Keratinocyte (primary cell): ENCODE data around the gene STIP1. TPM values are rescaled to one million over a fixed set of nuclear protein-coding genes. Genes with fewer than 3 reads are reported as not detected.
A peak's percentile ranks its signal among the peaks of the same experiment; 100 is the strongest.

Experiments
- DNase-seq: peaks from one replicate; pipeline ENCODE4 v3.0.0-alpha.2; 2011; ENCODE audit warnings: low read depth, missing footprints, low spot score
- FAIRE-seq: peaks from 2 replicates; lab custom pipeline; 2011; peaks lifted over from hg19 to GRCh38; lab: Jason Lieb, UNC
- H2AFZ ChIP-seq: 2 replicates; pipeline ENCODE4 v1.6.0; 2012; ENCODE audit warnings: low read length, control low read depth, inconsistent platforms; ENCODE audit not compliant: control insufficient read depth
- H3K27ac ChIP-seq: 2 replicates; pipeline ENCODE4 v1.5.1; 2011; ENCODE audit warnings: low read length; ENCODE audit not compliant: control insufficient read depth, insufficient read depth
- H3K27me3 ChIP-seq: 3 replicates; pipeline ENCODE4 v1.6.0; 2011; ENCODE audit warnings: low read length; ENCODE audit not compliant: control insufficient read depth, insufficient read depth; ENCODE audit errors: extremely low read depth
- H3K36me3 ChIP-seq, 2 experiments: 2 replicates in 1 of 2; 3 replicates in 1 of 2; pipeline ENCODE4 v1.5.1; 2011; ENCODE audit warnings: low read length in 2 of 2, mild to moderate bottlenecking in 1 of 2; ENCODE audit not compliant: control insufficient read depth in 2 of 2, insufficient read depth in 2 of 2; ENCODE audit errors: extremely low read depth in 1 of 2
- H3K4me1 ChIP-seq: 3 replicates; pipeline ENCODE4 v1.5.1; 2011; ENCODE audit warnings: low read length; ENCODE audit not compliant: control insufficient read depth, insufficient read depth; ENCODE audit errors: extremely low read depth
- H3K4me2 ChIP-seq: 3 replicates; pipeline ENCODE4 v1.6.0; 2011; ENCODE audit warnings: low read depth, low read length; ENCODE audit not compliant: control insufficient read depth, insufficient read depth; ENCODE audit errors: extremely low read depth
- H3K4me3 ChIP-seq, 3 experiments: fragments of 200-600 bp in 1 of 3; sonication (generic) in 1 of 3; 2 replicates in 2 of 3; 3 replicates in 1 of 3; pipeline ENCODE4 v1.5.1; 2011 to 2016; ENCODE audit warnings: low read length in 3 of 3, mild to moderate bottlenecking in 3 of 3, control low read depth in 2 of 3, inconsistent platforms in 1 of 3, low read depth in 1 of 3, mixed read lengths in 1 of 3, mixed run types in 1 of 3, moderate library complexity in 1 of 3; ENCODE audit not compliant: control insufficient read depth in 2 of 3, insufficient read depth in 2 of 3; ENCODE audit errors: extremely low read depth in 1 of 3
- H3K79me2 ChIP-seq: 2 replicates; pipeline ENCODE4 v1.6.0; 2012; ENCODE audit warnings: low read length; ENCODE audit not compliant: control insufficient read depth, insufficient read depth
- H3K9ac ChIP-seq: 3 replicates; pipeline ENCODE4 v1.6.0; 2011; ENCODE audit warnings: low read length; ENCODE audit not compliant: control insufficient read depth, insufficient read depth; ENCODE audit errors: extremely low read depth
- H3K9me1 ChIP-seq: 3 replicates; pipeline ENCODE4 v1.6.0; 2011; ENCODE audit warnings: low read length; ENCODE audit not compliant: control insufficient read depth, insufficient read depth; ENCODE audit errors: extremely low read depth
- H3K9me3 ChIP-seq: 2 replicates; pipeline ENCODE4 v1.5.1; 2012; ENCODE audit warnings: low read depth, low read length; ENCODE audit not compliant: control insufficient read depth
- H4K20me1 ChIP-seq: 3 replicates; pipeline ENCODE4 v1.6.0; 2011; ENCODE audit warnings: low read length; ENCODE audit not compliant: control insufficient read depth, insufficient read depth; ENCODE audit errors: extremely low read depth
- EZH2 ChIP-seq: IDR thresholded peaks from one replicate; pipeline ENCODE4 v1.6.1; 2012; ENCODE audit warnings: inconsistent platforms, mild to moderate bottlenecking, low read length, moderate library complexity
- dilution Hi-C: fragments of 300-500 bp; cut with MboI; formaldehyde crosslinking; loops from one replicate; pipeline ENCODE4 v1.7.0; 2020; ENCODE audit warnings: low sequenced_read_pairs; ENCODE audit not compliant: extremely low pct_ligation_motif_present
- polyA plus RNA-seq, 5 experiments: library from polyadenylated mRNA; depleted of rRNA in 3 of 5; stranded (reverse) in 3 of 5; stranded (forward) in 1 of 5; unstranded in 1 of 5; fragments of >200 nt; gene quantifications; 1 replicate in 1 of 5; 2 replicates in 3 of 5; 3 replicates in 1 of 5; pipeline versions ENCODE4 v1.2.1 to v1.2.3, GENCODE V29; 2011 to 2012; ENCODE audit warnings: missing spikeins in 2 of 5, low read depth in 1 of 5, low replicate concordance in 1 of 5
- TF ChIP-seq, protein P1 (sequence below), 3 experiments: IDR thresholded peaks in 1 of 3; conservative IDR thresholded peaks in 1 of 3; optimal IDR thresholded peaks in 1 of 3; 2 replicates in 2 of 3; 3 replicates in 1 of 3; pipeline versions ENCODE3 to v1.5.1; 2011; ENCODE audit warnings: low read length in 3 of 3, mild to moderate bottlenecking in 3 of 3, moderate library complexity in 2 of 3, control low read depth in 1 of 3, inconsistent platforms in 1 of 3; ENCODE audit not compliant: insufficient read depth in 2 of 3; ENCODE audit errors: extremely low read depth in 1 of 3

Gene STIP1
- polyA plus RNA-seq, 1 donor (not counting 4 experiments of a cell fraction or from before 2014, with no cell fraction given) = 206 TPM

DNA sequence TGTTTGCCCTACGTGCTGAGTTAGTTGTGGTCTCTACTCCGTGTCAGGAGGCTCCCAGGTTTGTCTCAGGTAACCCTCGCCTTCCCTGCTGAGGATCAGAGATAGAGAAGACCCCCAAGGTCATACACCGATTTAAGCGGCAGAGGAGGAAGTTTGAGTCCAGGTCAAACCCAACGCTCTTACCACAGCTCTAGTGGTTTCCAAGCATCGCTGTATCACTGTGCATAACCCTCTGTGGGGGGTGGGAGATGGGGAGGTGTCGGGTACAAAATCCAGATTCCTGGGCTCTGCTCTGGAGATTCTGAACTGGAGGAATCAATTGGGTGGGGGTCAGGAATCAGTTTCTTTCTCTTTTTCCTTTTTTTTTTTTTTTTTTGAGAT is 45.0 kb downstream of the STIP1 start:
- peaks cover 3 to 7% of the 10 kb centered on the region in 2 experiments for H3K36me3 ChIP-seq
- peak overlapping the region; percentile 83 for H2AFZ ChIP-seq
- H3K4me1 ChIP-seq = peaks cover 53% of the 10 kb centered on the region
- FAIRE-seq (no peak), DNase-seq (no peak)
- peaks cover 2% of the 10 kb centered on the region for H3K9me1 ChIP-seq
- no peaks in the 10 kb centered on the region for H3K9me3 ChIP-seq
- peak overlapping the region; percentile 78 for H3K4me2 ChIP-seq
- dilution Hi-C loops = no loop called here
- peak overlapping the region; percentile 88 for H3K9ac ChIP-seq
- H3K27me3 ChIP-seq = no peaks in the 10 kb centered on the region
- H3K4me3 ChIP-seq = peak overlapping the region; percentile 48 to 81 (median 66)
- H3K27ac ChIP-seq = peak overlapping the region; percentile 70
- H4K20me1 ChIP-seq = no peaks in the 10 kb centered on the region
- H3K79me2 ChIP-seq = peaks cover 13% of the 10 kb centered on the region
- TF ChIP-seq, protein P1, sequence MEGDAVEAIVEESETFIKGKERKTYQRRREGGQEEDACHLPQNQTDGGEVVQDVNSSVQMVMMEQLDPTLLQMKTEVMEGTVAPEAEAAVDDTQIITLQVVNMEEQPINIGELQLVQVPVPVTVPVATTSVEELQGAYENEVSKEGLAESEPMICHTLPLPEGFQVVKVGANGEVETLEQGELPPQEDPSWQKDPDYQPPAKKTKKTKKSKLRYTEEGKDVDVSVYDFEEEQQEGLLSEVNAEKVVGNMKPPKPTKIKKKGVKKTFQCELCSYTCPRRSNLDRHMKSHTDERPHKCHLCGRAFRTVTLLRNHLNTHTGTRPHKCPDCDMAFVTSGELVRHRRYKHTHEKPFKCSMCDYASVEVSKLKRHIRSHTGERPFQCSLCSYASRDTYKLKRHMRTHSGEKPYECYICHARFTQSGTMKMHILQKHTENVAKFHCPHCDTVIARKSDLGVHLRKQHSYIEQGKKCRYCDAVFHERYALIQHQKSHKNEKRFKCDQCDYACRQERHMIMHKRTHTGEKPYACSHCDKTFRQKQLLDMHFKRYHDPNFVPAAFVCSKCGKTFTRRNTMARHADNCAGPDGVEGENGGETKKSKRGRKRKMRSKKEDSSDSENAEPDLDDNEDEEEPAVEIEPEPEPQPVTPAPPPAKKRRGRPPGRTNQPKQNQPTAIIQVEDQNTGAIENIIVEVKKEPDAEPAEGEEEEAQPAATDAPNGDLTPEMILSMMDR (optimal IDR thresholded peaks at IDR 0.05 in 1 of 3, IDR thresholded peaks at IDR 0.05 in 1 of 3, conservative IDR thresholded peaks at IDR 0.05 in 1 of 3; ENCODE audit: extremely low read depth in 1 of 3, insufficient read depth in 2 of 3, low read length in 3 of 3) = no peak
- TF ChIP-seq EZH2 = no peak

DNA sequence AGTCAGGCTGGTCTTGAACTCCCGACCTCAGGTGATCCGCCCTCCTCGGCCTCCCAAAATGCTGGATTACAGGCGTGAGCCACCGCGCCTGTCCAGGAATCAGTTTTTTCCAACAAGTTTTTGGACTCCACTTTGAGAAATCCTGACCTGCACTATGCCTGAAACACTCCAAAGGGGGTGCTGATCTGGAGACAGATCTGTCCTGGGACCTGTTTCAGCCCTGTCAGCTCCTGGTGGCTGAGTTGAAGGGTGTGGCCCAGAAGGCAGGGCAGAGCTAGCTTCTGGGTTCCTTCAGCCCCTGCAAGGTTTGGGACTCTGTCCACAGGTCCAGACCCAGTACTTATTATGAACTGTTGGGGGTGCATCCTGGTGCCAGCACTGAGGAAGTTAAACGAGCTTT is 45.6 kb downstream of the STIP1 start:
- dilution Hi-C loops = no loop called here
- Histone ChIP-seq H2AFZ (no peak overlapping the region), H3K4me2 (no peak overlapping the region), H3K9me3 (no peaks in the 10 kb centered on the region), H3K79me2 (peaks cover 9% of the 10 kb centered on the region), H3K27ac (no peak overlapping the region), H3K9ac (no peak overlapping the region), H3K4me1 (peaks cover 55% of the 10 kb centered on the region), H4K20me1 (no peaks in the 10 kb centered on the region), H3K9me1 (peaks cover 2% of the 10 kb centered on the region), H3K4me3 (no peak overlapping the region), H3K36me3 (peaks cover 3 to 7% of the 10 kb centered on the region in 2 experiments), H3K27me3 (no peaks in the 10 kb centered on the region)
- DNase-seq (no peak), FAIRE-seq (no peak)
- no peak for TF ChIP-seq EZH2
- TF ChIP-seq, protein P1 (optimal IDR thresholded peaks at IDR 0.05 in 1 of 3, IDR thresholded peaks at IDR 0.05 in 1 of 3, conservative IDR thresholded peaks at IDR 0.05 in 1 of 3; ENCODE audit: extremely low read depth in 1 of 3, insufficient read depth in 2 of 3, low read length in 3 of 3) = no peak
